ENCODE measurements around the gene ZNF775. TPM values are rescaled to one million over a fixed set of nuclear protein-coding genes. Genes with fewer than 3 reads are reported as not detected.

The ZNF775 gene
- polyA plus RNA-seq, 1 donor (not counting 4 experiments of a cell fraction or from before 2014, with no cell fraction given), result 1.0 TPM

GRCh38 chr7:150383710-150384397, 4.7 kb downstream of the ZNF775 start:
- DNase-seq (ENCODE audit: low read depth, low spot score) (no peak), FAIRE-seq (no peak)
- no peak overlapping the region for H2AFZ ChIP-seq (ENCODE audit: control insufficient read depth, low read length)
- no peak overlapping the region for H3K9ac ChIP-seq (ENCODE audit: control insufficient read depth, extremely low read depth, insufficient read depth, low read length)
- H3K27ac ChIP-seq (ENCODE audit: control insufficient read depth, insufficient read depth, low read length), result no peak overlapping the region
- H3K9me3 ChIP-seq (ENCODE audit: control insufficient read depth, low read depth, low read length), result no peaks in the 10 kb centered on the region
- peaks cover 0 to 2% of the 10 kb centered on the region in 2 experiments for H3K36me3 ChIP-seq (ENCODE audit: control insufficient read depth in 2 of 2, extremely low read depth in 1 of 2, insufficient read depth in 2 of 2, low read length in 2 of 2)
- no peaks in the 10 kb centered on the region for H3K9me1 ChIP-seq (ENCODE audit: control insufficient read depth, extremely low read depth, insufficient read depth, low read length)
- H3K4me1 ChIP-seq (ENCODE audit: control insufficient read depth, extremely low read depth, insufficient read depth, low read length), result peaks cover 14% of the 10 kb centered on the region
- no peak overlapping the region for H3K4me2 ChIP-seq (ENCODE audit: control insufficient read depth, extremely low read depth, insufficient read depth, low read depth, low read length)
- no peaks in the 10 kb centered on the region for H4K20me1 ChIP-seq (ENCODE audit: control insufficient read depth, extremely low read depth, insufficient read depth, low read length)
- dilution Hi-C loops (cut with MboI; ENCODE audit: extremely low pct_ligation_motif_present, low sequenced_read_pairs), result no loop called here
- TF ChIP-seq EZH2 (IDR thresholded peaks at IDR 0.05; ENCODE audit: low read length) (no peak), CTCF (optimal IDR thresholded peaks at IDR 0.05 in 1 of 3, IDR thresholded peaks at IDR 0.05 in 1 of 3, conservative IDR thresholded peaks at IDR 0.05 in 1 of 3; ENCODE audit: extremely low read depth in 1 of 3, insufficient read depth in 2 of 3, low read length in 3 of 3) (no peak)
- H3K4me3 ChIP-seq (ENCODE audit: control insufficient read depth in 2 of 3, extremely low read depth in 1 of 3, insufficient read depth in 2 of 3, low read depth in 1 of 3, low read length in 3 of 3), result no peak overlapping the region
- peaks cover 5% of the 10 kb centered on the region for H3K79me2 ChIP-seq (ENCODE audit: control insufficient read depth, insufficient read depth, low read length)
- H3K27me3 ChIP-seq (ENCODE audit: control insufficient read depth, extremely low read depth, insufficient read depth, low read length), result no peaks in the 10 kb centered on the region

- no peak overlapping the region for H2AFZ ChIP-seq (ENCODE audit: control insufficient read depth, low read length)
- H3K27me3 ChIP-seq (ENCODE audit: control insufficient read depth, extremely low read depth, insufficient read depth, low read length), result no peaks in the 10 kb centered on the region
- H3K9me1 ChIP-seq (ENCODE audit: control insufficient read depth, extremely low read depth, insufficient read depth, low read length), result no peaks in the 10 kb centered on the region
- H3K9me3 ChIP-seq (ENCODE audit: control insufficient read depth, low read depth, low read length), result no peaks in the 10 kb centered on the region
- H3K27ac ChIP-seq (ENCODE audit: control insufficient read depth, insufficient read depth, low read length), result no peak overlapping the region
- H3K4me1 ChIP-seq (ENCODE audit: control insufficient read depth, extremely low read depth, insufficient read depth, low read length), result peaks cover 14% of the 10 kb centered on the region
- H3K36me3 ChIP-seq (ENCODE audit: control insufficient read depth in 2 of 2, extremely low read depth in 1 of 2, insufficient read depth in 2 of 2, low read length in 2 of 2), result peaks cover 0 to 2% of the 10 kb centered on the region in 2 experiments
- no peaks in the 10 kb centered on the region for H4K20me1 ChIP-seq (ENCODE audit: control insufficient read depth, extremely low read depth, insufficient read depth, low read length)
- no peak for TF ChIP-seq CTCF (optimal IDR thresholded peaks at IDR 0.05 in 1 of 3, IDR thresholded peaks at IDR 0.05 in 1 of 3, conservative IDR thresholded peaks at IDR 0.05 in 1 of 3; ENCODE audit: extremely low read depth in 1 of 3, insufficient read depth in 2 of 3, low read length in 3 of 3)
- TF ChIP-seq EZH2 (IDR thresholded peaks at IDR 0.05; ENCODE audit: low read length), result no peak
- dilution Hi-C loops (cut with MboI; ENCODE audit: extremely low pct_ligation_motif_present, low sequenced_read_pairs), result no loop called here
- H3K4me2 ChIP-seq (ENCODE audit: control insufficient read depth, extremely low read depth, insufficient read depth, low read depth, low read length), result no peak overlapping the region
- no peak overlapping the region for H3K9ac ChIP-seq (ENCODE audit: control insufficient read depth, extremely low read depth, insufficient read depth, low read length)
- DNase-seq (ENCODE audit: low read depth, low spot score) (no peak), FAIRE-seq (no peak)
- H3K79me2 ChIP-seq (ENCODE audit: control insufficient read depth, insufficient read depth, low read length), result peaks cover 5% of the 10 kb centered on the region
- H3K4me3 ChIP-seq (ENCODE audit: control insufficient read depth in 2 of 3, extremely low read depth in 1 of 3, insufficient read depth in 2 of 3, low read depth in 1 of 3, low read length in 3 of 3), result no peak overlapping the region
Measured at GRCh38 chr7:150384406-150385301, 5.5 kb downstream of the ZNF775 start.

All from keratinocyte (primary cell).